ENCODE measurements around the gene PPIE.
"Not testable (repeated sequence)": the region's sequence is repeated elsewhere in the genome, so short reads cannot be mapped to it uniquely, and the experiment has no call there.

- not testable (repeated sequence) for TF ChIP-seq CTCF, POLR2AphosphoS5, POLR2A (IDR thresholded peaks at IDR 0.05)
These were observed 30.8 kb downstream of the PPIE start for GRCh38 chr1:39769502-39769901.

Data from prostate gland (tissue), 2 donors.